Ammon's horn (tissue), 1 donor: ENCODE measurements around the gene FOXE3.
A peak's percentile ranks its signal among the peaks of the same experiment; 100 is the strongest.

Experiments used
- DNase-seq: peaks from one replicate; pipeline ENCODE4 v3.0.0-alpha.2; 2016; ENCODE audit warnings: low spot score

FOXE3 gene

DNA sequence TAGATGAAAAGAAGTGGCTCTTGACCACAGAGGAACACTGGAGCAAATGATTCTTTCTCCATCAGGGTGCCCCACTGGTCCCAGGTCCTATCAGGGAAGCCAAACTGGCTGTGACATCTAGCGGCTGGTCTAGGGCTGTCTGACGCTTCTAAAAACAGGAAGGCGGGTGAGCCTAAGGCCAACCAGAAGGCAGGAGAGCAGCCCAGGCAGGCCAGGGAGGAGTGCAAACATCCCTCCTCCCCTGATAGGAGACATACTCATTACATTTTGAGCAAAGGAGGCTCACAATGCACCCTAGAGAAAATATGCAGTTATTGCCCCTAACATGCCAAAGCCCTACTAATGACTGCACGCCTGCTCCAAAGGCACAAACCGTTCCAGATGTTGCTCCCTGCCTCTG, 10.4 kb upstream of the FOXE3 start:
- no peak for DNase-seq

DNA sequence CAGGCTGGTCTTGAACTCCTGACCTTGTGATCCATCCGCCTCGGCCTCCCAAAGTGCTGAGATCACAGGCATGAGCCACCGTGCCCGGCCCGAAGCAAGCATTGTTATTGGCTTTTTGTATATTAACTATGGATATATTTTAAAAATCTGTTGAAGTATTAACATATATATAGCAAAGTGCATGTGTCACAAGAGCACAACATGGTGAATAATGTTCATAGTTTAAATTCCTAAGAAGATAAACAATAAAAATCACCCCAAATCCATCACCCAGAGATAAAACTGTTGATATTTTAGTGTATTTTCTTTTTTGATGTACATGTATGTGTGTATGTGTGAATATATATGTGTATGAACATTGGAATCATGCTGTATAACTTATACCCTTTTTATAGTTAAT, 9.1 kb upstream of the FOXE3 start:
- DNase-seq = no peak

DNA sequence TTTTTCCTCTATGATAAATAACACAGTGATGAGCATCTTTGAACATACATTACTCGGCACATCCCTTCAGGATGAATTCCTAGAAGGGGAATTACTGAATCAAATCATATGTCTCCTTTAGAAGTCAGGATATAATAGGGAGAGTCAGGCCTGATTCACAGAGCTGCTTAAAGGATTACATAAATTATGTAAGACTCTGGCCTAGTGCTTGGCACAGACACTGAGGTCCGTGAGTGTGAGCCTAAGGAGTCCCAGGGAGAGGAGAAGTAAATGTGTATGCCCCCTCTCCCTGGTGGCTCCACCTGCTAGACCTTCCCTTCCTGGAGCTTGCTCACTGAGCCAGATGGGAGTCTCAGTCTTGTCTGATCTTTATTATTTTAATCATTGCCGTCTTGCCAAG, 8.6 kb upstream of the FOXE3 start:
- DNase-seq = no peak

DNA sequence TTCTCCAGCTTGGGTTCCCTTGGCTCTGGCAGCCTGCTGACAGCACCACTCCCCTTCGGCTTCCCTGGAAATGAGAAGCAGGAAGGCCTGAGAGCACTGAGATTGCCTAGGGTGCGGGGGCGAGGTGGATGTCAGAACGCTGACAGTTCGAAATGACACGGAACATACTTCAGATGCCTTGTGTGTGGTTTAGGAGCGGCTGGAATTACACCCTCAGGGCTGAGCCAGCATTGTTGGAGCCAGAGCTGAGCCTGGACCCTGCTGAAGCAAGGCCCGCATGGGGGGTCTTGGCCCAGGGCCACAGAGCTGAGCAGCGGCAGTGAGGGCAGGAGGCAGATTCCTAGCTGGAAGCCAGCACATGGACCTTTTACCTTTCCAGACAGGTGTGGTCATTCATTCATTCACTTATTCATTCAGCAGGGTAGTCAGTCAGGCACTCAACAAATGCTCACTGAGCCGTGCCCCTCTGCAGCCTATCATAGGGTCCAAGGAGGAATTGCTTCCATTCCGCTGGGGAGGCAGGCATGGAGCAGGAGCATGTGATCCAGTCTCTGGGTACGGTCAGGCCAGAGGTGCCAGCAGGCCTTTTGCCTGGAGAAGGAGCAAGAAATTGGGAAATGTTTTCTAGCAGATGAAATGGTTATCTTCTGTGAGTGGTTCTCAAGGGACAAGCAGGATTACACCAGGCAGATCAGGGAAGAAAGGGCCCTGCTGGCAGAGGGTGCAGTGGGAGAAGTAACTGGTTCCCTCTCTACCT, 6.6 kb upstream of the FOXE3 start:
- DNase-seq = no peak

DNA sequence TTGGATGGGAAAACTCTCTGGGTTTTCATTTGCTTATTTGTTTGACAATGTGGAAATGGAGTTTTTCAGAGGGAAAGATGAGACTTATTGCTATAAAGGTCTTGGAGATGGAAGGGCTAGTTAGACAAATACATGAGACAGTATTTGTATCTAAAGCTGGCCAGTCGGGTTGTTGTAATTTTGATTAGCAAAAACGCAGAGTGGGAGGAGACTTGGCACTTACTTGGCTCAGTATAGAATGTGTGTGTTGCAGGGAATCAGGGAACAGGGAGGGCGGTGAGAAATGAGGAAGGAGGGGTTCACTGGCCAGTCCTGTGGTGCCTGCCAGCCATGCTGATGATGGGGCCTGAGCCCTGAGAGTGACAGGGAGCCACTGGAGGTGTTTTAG, 6.0 kb upstream of the FOXE3 start:
- DNase-seq = no peak

DNA sequence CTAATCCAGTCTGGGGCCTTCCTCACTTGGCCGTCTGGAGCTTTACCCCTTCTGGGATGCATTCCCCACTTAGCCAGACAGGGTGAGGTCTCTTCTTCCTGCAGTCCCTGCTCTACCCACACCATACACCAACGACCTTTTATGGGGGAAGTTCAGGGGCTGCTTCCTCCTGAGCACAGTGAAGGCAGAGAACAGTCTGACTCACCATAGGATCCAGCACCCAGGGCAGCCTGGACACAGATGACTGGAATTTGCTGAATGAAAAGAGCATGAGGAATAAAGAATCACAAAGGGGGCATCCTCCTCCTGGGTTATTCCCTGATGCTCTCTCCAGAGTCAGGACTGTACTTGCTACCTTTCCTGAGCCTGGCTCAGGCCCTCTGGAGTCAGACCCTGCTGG, 4.6 kb upstream of the FOXE3 start:
- no peak for DNase-seq

DNA sequence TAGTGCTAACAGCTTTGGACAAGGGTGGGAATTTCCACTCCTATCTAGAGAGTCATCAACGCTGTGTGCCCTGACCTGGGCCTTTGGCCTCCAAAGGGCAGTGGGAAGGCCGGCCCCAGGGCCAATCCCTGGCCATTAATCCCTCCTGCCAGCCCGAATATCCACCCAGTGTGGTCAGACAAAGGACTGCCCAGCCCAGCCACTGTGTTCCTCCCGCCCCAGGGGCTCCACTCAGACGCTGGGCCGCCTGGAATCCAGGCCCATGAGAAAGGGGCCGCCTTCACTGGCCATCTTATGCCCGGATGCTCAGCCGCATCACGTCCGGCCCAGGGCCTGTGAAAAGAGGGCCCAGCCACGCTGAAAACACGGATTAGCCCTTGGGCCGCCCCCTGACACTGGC, 3.6 kb upstream of the FOXE3 start:
- DNase-seq = no peak

DNA sequence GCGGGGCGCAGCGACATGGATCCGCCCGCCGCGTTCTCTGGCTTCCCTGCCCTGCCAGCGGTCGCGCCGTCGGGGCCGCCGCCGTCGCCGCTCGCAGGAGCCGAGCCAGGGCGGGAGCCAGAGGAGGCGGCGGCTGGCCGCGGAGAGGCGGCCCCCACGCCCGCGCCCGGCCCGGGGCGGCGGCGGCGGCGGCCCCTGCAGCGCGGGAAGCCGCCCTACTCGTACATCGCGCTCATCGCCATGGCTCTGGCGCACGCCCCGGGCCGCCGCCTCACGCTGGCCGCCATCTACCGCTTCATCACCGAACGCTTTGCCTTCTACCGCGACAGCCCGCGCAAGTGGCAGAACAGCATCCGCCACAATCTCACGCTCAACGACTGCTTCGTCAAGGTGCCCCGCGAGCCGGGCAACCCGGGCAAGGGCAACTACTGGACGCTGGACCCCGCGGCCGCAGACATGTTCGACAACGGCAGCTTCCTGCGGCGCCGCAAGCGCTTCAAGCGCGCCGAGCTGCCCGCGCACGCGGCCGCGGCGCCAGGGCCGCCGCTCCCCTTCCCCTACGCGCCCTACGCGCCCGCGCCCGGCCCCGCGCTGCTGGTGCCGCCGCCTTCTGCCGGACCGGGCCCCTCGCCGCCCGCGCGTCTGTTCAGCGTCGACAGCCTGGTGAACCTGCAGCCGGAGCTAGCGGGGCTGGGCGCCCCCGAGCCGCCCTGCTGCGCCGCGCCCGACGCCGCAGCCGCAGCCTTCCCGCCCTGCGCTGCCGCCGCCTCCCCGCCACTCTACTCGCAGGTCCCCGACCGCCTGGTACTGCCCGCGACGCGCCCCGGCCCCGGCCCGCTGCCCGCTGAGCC, 459 bp downstream of the FOXE3 start:
- DNase-seq = no peak

DNA sequence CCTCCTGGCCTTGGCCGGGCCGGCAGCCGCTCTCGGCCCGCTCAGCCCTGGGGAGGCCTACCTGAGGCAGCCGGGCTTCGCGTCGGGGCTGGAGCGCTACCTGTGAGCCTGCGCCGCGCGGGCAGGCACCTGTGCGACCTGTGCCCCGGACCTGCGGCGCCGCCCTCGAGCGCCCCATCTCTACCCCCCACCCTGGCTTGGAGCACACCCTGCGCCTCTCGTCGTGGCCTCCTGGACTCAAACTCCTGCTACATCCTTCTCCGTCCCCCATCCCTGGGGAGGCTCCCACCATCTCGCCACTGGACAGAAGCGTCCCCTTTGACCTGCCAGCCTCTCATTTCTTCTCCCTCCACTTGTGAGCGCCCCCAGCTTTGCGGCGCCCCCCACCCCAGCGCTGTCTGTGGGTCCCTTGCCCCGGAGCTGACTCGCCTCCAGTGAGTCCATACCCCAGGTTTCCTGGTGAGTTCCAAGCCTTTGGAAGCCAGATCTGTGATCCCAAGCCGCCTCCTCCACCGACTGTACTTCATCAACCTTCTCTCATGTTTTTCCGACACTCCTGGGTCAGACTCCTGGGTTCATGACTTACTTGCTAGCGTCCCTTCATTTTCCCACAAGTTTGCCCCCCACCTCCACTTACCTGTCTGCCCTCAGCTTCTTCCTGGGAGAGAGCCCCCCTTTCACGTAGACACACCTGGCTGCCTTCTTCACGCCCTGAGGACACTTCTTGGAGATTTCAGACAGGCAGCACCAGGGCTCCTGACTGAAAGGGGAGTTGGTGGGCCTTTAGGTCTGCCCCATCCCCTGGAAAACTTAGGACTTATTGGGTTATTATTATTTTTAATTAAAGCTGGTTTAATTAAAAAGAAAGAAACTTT, 1.3 kb downstream of the FOXE3 start:
- DNase-seq = no peak

DNA sequence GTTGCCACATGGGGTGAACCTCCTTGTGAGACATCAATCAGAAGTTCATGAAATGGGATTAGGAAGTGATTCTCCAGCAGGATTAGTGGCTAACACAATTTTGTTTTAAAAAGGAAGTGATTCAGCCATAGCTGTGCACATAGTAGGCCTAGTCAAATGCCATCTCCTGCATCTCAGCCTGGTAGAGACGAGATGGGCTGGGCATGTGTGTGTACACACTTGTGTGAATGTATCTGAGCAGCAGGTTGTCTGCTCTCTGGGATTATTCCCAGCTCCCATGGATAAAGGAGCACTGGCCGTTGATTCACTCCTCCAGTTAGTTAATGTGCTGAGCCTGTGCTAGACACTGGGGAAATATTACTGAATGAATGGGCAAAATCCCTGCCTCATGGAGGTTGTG, 2.0 kb downstream of the FOXE3 start:
- no peak for DNase-seq

DNA sequence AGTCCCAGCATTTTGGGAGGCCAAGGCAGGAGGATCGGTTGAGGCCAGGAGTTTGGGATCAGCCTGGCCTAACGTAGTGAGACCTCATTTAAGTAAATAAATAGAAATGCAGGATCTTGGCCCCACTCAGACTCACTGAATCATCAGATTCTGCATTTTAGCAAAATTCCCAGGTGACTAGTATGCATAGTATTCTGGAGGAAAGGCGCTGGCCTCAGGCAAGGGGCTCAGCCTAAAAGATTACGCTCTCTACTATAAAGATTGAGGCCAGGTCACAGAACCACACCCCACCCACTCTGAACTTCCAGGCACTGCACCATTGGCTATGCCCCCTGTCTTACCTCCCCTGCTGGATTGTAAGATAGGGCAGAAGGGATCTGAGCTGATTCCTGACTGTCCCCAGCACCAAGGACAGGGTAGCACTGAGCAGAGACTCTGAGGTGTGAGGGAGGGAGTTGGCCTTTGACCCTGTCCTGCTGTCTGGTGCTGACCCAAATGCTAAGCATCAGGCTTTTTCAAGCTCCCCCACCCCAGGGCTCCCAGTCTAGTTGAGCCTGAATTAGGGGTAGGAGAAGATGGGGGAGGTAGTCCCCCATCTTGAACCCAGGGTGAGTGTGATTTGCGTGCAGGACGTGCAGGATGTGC, 2.7 kb downstream of the FOXE3 start:
- no peak for DNase-seq

DNA sequence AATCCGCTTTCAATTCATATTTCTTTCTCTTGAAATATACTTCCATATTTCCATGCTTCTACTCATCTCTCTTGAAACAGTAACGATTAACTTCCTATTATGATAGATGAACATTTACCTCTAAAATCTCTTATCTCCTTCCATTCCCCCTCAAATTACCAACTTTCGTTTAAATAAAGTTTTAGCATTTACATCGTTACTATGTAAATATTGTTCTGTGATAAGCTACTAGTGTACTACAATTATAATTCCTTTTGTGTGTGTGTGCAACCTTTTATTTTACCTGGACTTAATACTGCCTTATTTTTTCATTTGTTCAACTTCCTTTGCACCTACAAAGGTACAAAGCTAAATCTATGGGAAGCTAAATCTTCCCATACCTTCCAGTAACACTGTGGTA, 4.5 kb downstream of the FOXE3 start:
- no peak for DNase-seq

DNA sequence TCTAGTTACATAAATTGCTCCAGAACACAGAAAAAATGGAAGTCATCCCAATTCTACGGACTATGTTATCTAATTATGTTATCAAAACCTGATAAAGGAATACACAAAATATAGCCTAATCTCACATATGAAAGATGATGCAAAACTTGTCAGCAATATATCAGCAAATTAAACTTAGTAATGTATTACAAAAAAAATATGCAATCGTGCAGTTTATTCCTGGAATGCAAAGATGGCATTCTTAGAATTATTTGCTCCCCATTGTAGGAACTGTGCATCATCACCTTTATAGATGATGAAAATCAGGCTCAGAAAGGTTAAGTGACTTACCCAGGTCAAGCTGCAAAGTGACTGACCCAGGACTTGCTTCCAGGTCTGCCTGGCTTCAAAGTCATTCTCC, 7.8 kb downstream of the FOXE3 start:
- no peak for DNase-seq

DNA sequence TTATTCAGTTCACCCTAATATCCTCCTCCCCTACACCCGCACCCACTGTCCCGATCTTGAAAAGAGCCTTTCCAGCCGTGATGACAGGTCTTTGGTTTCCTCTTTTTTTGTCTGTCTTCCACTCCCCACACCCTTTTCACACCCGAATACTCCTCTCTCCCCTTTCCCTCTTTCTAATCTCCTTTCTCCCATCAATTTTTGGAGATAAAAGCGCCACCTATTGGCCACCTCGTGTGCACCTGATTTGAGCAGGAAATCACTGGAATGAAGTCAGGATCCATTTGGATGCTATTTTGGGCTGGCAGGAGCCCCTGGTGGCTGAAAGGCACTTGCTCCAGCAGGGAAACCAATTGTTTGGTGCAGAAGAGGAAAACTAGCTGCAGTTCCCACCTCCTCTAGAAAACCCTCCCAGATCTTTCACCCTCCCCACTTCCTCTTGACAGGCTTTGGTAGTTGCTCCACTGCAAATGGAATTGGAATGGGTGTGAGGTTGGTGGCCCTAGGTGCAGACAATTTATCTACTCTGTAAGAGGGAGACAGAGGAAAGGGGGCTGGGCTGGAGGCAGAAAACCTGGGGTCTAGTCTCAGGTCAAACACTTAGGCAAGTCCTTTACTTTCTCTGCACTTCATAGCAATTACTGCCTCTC, 8.4 kb downstream of the FOXE3 start:
- peak; percentile 22 for DNase-seq

DNA sequence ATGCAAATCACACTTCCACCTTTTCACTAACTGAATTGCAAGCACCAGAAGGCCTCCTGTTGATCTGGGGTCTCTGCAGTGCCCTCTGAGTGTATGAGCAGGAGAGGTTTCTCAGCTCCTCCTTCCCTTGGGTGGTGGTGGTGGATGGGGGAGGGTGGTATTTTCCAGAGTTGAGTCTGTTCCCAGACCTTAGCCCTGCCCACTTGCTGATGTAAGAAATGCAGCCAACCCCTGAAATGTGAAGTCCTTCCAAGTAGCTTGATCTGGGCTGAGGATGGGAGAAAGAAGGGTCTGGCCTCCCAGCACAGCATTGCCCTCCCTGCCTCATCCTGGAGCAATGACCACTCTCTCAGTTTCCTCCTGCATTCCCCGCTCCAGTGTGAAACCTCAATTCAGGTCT, 15.4 kb downstream of the FOXE3 start:
- DNase-seq = no peak

DNA sequence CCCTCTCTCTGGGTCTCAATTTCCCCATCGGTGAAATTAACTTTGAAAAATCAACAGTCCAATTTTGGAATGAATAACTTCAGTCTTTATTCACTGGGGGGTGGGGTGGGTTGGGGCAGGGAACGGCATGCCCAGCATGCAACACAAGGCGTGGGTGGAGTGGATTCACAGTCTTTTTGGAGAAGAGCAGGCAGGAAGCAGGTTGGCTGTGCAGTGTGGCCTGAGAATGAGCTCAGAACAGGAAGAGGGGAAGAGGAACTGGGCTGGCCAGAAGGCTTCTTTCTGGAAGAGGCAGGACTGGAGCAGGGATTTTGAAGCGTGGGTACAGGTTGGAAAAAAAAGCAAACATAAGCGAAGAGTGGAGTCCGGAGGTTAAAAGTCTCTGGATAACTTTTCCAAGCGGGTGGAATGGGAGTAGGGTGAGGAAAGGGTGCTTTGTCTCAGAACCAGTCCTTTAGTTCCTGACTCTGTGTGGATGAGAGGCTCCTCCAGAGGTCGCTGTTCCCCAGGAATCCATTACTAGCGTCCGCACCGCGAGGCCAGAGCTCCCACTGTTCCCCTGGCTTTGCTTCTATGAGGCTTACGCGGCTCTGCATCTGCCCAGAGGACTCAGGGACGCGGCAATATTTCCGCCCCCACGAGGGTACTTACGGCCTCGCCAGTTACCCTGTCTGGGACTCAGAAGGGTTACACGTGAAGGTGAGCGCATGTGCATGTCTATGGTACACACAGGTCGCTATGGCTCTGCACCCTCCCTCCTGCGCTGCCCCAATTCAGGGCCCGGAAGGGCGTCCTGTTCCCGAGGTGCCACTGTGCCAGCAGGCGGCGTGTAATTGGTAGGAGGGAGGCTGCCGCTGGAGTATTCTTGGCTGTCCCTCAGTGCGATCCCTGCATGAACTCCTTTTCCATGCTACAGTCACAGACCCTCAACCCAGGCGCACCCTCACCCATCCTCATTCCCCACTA, 16.3 kb downstream of the FOXE3 start:
- peak; percentile 83 for DNase-seq

DNA sequence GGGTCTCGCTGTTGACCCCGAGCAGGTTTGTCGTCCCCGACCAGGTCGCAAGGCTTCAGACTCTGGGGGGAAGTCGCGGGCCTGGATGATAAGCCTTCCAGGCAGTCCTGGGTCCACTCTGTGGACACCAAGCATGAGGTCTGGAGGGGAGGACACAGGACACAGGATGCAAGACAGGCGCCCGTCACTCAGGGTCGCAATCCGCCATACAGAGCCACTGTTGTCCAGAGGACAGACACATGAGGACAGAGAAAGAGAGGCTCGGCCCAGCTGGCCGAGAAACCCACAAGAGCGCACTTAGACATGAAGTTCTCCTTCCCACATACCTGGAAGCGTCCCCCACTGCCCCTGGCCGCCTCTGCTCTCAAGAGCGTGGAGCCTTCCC, 16.9 kb downstream of the FOXE3 start:
- no peak for DNase-seq

DNA sequence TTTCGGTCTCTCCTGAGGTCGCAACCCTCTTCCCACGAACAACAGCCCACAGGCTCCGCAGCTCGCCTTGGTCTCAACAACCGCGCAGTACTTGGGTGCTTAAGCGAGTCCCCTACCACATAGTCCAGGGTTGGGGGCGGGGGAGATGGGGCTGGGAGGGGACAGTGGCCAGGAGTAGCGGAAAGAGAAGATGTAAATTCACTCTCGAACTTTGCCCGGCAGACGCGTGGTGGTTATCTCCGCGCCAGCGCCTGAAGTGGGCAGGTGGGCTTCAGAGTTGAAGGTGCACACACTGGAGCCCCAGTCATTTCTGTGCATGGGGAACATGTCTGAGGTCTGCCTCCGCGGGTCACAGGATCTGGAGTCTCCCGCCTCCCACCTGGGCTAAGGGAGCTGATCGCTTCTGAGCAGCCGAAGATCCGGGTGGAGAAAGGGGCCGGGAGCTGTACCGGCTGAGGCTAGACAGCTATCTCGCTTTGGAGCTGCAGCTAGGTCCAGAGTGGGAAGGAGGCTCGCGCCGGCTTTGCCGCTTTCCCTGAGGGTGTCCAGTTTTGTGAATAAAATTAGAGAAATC, 17.5 kb downstream of the FOXE3 start:
- DNase-seq = no peak

DNA sequence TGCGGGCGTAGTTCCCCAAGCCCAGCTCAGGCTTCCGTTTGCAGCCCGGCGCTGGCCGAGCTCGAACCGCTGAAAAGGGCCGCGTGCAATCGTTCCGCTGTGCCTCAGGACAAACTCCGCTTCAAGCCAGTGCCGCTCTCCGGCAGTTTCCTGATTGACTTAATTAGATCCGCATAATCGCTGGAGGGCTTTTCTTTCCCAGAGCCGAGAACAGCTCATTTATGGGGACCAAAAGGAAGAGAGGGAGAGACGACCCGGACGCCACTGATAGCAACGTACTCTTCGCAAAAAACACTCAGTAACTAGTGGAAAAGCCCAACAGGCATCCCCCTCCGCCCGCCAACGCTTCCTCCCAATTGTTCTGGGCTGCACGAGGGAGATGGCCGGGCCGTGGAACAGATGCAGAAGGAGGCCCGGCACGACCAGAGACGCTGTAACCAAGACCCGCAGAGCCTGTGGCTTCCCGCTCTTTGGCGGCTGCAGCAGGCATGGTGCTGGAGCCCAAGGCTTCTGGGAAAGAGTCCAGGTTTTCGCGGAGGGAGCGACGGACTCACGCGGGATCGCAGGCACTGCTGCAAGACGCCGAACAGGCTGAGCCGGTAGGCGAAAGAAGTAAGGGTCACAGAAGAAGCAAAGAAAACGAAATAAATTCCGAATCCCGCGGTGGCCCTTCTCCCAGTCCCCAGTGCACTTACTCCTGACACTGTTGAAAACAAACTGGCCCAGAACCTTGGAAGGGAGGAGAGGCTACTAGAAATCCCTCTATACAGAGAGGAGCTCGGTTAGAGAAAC, 18.2 kb downstream of the FOXE3 start:
- peak; percentile 70 for DNase-seq
